Ureter (tissue), 1 donor: Measurements from ENCODE around the gene MYCT1. TPM values are rescaled to one million over a fixed set of nuclear protein-coding genes. Genes with fewer than 3 reads are reported as not detected.

Experiments
- DNase-seq: peaks from one replicate; pipeline ENCODE4 v3.0.0-alpha.2; 2020; ENCODE audit warnings: low spot score
- total RNA-seq: library from RNA; stranded (reverse); gene quantifications from one replicate; pipeline ENCODE4 v1.2.4, GENCODE V29; 2023
- donor health status: DM: yes; HTN: yes; CAD: no.

MYCT1 gene
- total RNA-seq, 1 donor from 2014 or later: 11.5 TPM

DNA sequence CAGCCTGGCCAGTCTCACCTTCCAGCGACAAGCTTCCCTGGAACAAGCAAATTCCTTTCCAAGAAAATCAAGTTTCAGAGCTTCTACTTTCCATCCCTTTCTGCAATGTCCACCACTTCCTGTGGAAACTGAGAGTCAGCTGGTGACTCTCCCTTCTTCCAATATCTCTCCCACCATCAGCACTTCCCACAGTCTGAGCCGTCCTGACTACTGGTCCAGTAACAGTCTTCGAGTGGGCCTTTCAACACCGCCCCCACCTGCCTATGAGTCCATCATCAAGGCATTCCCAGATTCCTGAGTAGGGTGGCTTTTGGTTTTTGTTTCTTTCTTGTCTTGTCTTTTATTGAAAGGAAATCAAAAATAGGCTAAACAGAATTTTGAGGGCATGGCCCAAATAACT, 24.3 kb downstream of the MYCT1 start:
- no peak for DNase-seq

DNA sequence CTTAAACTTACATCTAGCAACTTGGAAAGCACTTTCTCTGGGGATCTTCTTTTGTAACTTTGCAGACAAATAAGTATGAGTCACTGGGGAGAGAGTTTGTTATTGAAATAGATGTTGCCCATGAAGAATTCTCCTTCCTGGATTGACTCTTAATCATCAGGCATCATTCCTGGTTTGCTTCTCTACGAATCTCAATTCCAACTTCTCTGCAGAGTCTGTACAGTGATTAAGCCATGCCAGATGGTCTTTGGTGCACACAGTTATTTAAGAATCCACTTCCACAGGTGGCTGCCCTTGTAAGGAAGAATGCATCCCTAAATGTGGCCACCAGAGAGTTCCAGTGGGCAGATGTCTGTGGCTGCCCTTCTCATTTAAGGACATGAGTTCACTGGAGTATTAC, 25.7 kb downstream of the MYCT1 start:
- DNase-seq: no peak

DNA sequence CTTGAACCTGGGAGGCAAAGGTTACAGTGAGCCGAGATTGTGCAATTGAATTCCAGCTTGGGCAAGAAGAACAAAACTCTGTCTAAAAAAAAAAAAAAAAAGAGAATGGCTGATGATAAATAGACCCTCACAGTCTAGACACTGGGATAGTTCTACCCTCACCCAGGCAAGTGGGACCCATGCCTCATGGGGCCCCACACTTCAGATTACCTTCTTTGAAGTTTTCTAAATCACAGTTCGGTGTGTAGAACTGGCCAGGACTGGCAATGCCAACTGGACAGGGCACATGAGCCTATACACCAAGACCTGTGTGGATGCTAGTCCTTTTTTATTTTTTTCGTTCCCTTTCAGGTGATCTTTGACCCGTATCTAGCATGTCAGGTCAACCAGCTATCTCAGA, 28.6 kb downstream of the MYCT1 start:
- DNase-seq: no peak

DNA sequence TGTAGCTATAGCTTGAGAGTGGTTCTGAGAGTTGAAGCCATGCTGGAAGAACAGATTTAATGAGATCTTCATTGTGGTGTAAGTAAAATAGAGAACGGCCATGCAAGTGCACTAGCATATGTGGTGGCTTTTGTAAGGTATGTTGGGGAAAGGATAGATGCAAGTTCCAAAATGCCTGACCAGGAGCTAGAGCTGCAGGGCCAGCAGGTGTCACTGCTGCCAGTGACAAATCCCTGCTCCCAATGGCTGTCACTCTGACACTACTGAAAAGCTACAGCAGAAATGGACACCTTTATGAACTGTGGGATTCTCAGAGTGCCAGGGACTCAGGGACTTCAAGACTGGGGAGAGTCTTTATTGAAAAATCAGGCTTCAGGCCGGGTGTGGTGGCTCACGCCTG, 29.8 kb downstream of the MYCT1 start:
- DNase-seq: no peak

DNA sequence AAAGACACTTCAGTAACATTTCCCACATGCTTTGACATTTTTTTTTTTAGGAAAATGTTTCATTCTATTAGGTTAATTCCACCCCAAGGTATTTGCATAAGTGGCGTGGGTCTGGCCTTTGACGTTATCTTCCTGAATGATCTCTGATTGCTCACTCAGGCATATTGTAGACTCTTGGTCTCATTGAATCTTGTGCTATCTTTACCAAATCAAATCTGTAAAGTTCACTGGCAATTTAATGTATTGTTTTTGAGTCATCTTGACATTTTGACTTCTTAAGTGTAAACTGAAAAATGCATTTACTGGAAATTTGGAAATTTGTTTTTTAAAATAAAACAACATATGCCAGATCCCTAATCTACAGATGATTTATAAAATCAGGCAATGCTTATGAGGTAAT, 36.9 kb downstream of the MYCT1 start:
- no peak for DNase-seq

DNA sequence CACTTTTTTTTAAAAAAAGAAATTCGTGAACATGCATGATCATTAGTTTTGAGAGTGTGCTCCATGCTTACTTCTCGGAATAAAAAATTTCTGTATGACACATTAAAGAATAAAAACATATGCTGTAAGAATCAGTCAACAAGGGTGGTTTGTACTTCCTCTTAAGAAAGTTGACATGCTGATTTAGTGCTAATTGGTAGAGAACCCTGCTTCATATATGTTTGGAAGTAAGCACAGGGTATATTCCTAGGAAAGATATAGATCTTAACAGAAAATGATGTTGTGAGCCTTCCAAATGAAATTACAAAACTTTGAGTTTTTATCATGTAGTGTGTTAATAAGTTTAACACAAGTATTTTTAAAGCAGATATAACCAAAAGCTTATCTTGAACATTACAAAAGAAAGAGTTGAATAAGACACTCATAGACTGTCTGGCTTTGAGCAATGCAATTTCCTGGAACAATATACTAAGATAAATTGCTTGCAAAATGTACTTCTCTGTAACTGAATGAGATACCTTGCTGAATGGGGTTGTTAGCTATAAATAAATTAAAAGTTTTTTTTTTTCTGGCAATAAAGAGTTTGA, 39.1 kb downstream of the MYCT1 start:
- DNase-seq: no peak

DNA sequence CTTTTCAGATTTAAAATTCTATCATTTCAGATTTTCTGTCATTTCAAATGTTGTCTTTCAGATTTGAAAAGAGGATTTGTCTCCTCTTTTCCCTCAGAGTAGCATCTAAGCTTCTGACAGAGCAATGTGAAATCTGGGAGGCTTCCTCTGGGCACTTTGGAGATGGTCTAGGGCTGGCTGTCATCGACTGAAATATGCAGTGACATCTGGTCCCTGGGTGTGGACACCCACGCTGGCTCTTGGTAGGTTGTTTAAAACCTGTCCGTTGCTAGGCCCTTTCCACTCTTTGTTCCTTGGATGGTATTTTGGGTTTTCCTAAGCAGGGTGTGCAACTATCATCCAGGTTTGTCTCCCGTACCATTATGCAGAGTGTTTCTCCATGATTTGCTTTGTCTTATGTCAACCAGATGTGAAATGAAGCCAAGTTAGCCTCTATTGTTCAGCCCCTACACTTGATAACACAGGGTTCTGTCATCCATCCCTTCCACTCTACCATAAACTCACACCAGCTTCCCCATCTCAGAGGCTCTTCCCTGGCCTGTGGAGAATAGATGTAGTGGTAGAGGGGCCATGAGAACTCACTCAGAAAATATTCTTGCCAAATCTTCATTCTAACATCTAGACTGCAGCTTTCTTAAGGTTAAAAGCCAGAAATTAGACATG, 47.9 kb downstream of the MYCT1 start:
- DNase-seq: no peak

DNA sequence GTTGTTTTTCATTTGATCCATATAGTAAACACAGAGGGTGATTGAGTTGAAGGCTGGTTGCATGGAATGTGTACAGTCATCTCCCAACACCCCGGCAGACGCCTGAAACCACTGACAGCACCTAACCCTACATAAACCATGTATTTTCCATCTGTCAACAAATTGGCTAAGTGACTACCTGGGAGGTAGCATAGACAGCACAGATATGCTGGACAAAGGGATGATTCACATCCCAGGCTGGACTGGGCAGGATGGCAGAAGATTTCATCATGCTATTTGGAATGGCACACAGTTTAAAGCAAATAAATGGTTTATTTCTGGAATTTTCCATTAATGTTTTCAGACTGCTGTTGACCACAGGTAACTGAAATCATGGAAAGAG, 48.5 kb downstream of the MYCT1 start:
- DNase-seq: no peak

DNA sequence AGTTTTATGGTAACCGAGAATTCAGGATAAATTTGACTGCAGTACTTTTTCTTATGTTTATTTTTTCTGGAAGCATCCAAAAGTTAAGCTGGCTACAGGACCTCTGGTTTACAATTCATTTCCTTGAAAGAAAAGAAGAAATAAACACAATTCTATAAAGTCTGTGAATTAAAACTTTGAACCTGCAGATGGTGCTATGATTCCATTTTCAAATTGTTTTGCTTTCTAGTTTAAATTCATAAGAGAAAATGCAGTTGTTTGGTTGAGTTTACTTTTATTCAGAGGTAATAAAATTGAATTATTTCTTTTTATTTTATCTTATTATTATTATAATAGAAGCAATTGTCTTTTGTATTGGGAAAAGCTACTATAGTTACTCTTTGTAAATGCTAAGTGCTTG, 51.1 kb downstream of the MYCT1 start:
- no peak for DNase-seq

DNA sequence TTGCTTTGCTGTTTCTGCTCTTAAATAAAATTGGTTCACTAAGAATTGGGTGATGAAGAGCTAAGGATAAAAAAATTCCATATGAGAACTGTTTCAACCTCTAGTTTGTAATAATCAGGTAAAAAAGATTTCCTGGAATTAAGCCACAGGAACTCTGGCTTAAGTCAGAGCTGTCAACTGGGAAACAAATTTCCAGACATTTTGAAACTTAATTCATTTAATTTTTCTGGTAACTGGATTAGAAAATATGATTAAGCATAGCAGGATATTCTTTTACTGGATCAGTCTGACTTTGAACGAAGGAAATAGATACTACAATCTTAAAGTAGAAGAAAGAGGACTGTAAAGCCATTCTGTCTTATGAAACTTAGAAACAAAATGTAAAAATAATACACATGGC, 51.6 kb downstream of the MYCT1 start:
- no peak for DNase-seq

DNA sequence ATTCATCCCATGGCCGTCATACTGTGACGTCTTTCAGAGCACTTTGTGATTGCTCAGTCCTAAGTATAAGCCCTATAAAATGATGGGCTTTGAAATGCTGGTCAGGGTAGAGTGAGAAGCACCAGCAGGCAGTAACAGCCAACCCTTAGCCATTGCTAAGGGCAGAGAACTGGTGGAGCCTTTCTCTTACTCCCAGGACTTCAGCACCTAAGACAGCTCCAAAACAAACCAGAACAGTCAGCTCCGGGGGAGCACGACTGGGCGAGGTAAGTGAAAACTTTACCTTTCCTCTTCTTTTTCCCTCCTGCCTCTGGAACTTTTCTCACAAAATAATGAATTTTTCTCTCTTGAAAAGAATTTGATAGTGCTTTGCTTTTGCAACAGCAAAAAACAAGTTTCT, 53.0 kb downstream of the MYCT1 start, which contains the start of gene VIP:
Gene VIP (plus strand): TSS at position 104 of the 400 bp plus-strand sequence. CDS start 1,381 bp downstream, outside the sequence.
- DNase-seq: no peak

DNA sequence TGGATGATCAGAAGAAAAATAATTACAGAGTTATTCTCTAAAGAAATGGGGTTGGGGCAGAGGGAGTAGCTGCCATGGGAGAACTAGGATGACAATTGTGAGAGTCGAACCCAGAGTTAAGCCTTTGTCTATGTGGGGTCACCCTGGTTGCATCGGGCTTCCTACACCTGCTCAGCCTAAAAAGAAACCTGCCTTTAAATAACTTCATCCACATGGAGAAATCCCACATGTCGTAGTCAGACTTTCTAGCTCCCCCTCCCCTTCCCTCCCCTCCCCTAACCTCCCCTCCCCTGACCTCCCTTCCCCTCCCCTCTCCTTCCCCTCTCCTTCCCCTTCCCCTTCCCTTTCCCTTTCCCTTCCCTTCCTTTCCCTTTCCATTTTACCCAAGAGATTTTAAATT, 67.6 kb downstream of the MYCT1 start:
- DNase-seq: no peak

DNA sequence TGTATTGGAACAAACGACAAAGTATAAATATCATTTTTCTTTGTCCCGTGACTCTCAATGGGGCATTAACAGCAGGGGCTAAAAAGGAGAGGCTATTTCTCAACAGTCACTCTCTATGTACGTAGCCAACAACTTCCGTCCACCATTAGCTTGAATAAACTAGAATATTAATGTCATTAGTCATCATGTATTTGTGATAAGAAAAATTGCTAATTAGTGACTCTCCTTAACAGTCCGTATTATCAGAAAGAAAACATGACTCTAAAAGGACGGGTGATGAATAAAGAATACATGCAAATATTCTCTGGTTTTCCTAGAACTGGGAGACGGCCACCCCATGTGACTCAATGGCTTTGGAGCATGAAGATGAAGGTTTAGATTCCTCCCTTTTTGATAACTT, 71.5 kb downstream of the MYCT1 start:
- no peak for DNase-seq

DNA sequence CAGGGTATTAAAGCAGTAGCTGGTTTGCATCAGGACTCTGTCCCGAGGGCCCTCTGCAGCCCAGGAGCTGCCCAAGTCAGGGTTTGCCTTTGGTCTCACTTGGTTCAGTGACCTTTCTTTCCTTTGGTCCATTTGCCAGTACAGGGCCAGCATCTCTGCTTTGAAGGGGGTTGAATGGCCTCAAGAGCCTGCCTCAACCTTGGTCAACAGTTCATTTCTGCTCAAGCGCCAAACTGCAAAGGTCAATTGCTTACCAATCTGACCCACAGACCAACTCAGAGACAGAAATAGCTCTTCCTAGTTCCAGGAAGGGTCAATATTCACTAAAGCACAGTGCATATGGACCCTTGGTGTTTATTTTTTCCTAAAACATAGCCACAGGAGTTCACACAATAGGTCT, 72.3 kb downstream of the MYCT1 start:
- DNase-seq: no peak

DNA sequence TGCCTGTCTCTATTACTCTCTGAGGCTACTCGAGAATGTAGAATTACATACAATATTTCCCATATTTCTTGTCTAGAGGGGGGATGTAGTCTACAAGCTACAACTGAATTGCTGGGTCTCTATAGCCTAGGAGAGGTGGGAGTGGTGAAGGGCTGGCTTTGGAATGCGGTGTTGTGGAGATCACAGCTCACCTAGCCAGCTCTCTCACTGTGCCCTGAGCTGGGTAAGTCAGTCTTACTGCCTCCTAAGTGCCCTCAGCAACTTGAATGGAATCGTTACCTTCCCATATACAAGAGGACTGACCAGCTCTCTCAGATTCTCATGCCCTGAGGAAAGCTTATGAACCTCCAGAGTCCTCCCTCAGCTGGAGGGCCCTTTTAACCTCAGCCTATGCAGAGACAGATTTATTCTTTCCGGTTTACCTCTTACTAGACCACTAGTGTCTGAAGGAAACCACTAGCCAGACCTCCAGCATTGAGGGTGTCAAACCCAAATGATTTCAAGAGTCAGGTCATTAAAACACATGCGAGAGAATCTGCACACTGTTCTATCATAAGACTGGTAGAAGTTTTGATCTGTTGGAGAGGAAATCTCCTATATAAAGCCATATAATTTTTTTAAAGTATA, 73.5 kb downstream of the MYCT1 start:
- no peak for DNase-seq

Other genes with a start within 250 kb of the MYCT1 start
- 197 TPM for gene SYNE1, start 60.5 kb upstream of the MYCT1 start, total RNA-seq
- 0.39 TPM for gene VIP, start 52.9 kb downstream of the MYCT1 start, total RNA-seq